Gastroesophageal sphincter (tissue), 4 donors: ENCODE measurements around the gene UBE2N. TPM values are rescaled to one million over a fixed set of nuclear protein-coding genes. Genes with fewer than 3 reads are reported as not detected.

ENCODE experiments used
- ATAC-seq: fragments of 150-250 bp; one replicate; pipeline ENCODE4 v1.9.1; 2016; ENCODE audit warnings: mild to moderate bottlenecking, moderate library complexity
- H3K27ac ChIP-seq, 4 donors: fragments of 200-600 bp; sonication (generic) in 3 of 4; 1 replicate in 3 of 4; 2 replicates in 1 of 4; pipeline ENCODE4 v1.5.1; 2016 to 2019
- H3K27me3 ChIP-seq: fragments of 200-600 bp; sonication (generic); one replicate; pipeline ENCODE4 v1.5.1; 2019
- H3K36me3 ChIP-seq, 2 donors: fragments of 200-600 bp; sonication (generic); one replicate each; pipeline ENCODE4 v1.5.1; 2019; ENCODE audit warnings: control low read depth in 1 of 2
- H3K4me1 ChIP-seq, 3 donors: fragments of 200-600 bp; sonication (generic); 1 replicate in 2 of 3; 2 replicates in 1 of 3; pipeline ENCODE4 v1.5.1; 2016 to 2019; ENCODE audit warnings: control low read depth in 2 of 3
- H3K4me3 ChIP-seq, 2 donors: fragments of 200-600 bp; sonication (generic); one replicate each; pipeline ENCODE4 v1.5.1; 2019; ENCODE audit warnings: mild to moderate bottlenecking in 1 of 2, moderate library complexity in 1 of 2
- H3K9me3 ChIP-seq, 3 donors: fragments of 200-600 bp; sonication (generic); one replicate each; pipeline ENCODE4 v1.5.1; 2017 to 2019; ENCODE audit warnings: control low read depth in 2 of 3
- CTCF ChIP-seq, 4 experiments: fragments of 200-600 bp in 2 of 4; fragments of 450-650 bp in 2 of 4; sonication (generic) in 1 of 4; IDR thresholded peaks; one replicate each; pipeline ENCODE4 v1.5.1; 2017 to 2019; ENCODE audit warnings: antibody characterized with exemption in 4 of 4, mild to moderate bottlenecking in 2 of 4, moderate library complexity in 2 of 4
- EP300 ChIP-seq: sonication (generic); formaldehyde crosslinking; IDR thresholded peaks from one replicate; pipeline ENCODE4 v1.6.1; 2017; ENCODE audit warnings: antibody characterized with exemption, mild to moderate bottlenecking
- POLR2A ChIP-seq, 2 donors: fragments of 450-650 bp; IDR thresholded peaks; one replicate each; pipeline ENCODE4 v1.6.1; 2017; ENCODE audit warnings: antibody characterized with exemption in 2 of 2, mild to moderate bottlenecking in 2 of 2, moderate library complexity in 1 of 2
- POLR2AphosphoS5 ChIP-seq: sonication (generic); formaldehyde crosslinking; IDR thresholded peaks from one replicate; pipeline ENCODE4 v1.6.1; 2017; ENCODE audit warnings: antibody characterized with exemption
- WGBS, 2 donors: methylation state at CpG; one replicate each; pipeline ENCODE4 v1.1.5; 2018; ENCODE audit warnings: low coverage in 1 of 2; 5-methylcytosine and 5-hydroxymethylcytosine counted together
- total RNA-seq, 4 donors: library from RNA; depleted of rRNA; stranded (reverse); fragments of >200 nt; gene quantifications; one replicate each; pipeline ENCODE4 v1.1.0, GENCODE V29; 2016

The UBE2N gene, protein sequence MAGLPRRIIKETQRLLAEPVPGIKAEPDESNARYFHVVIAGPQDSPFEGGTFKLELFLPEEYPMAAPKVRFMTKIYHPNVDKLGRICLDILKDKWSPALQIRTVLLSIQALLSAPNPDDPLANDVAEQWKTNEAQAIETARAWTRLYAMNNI
- total RNA-seq: 10 to 100 TPM; 44.4 to 64.2 (median 53.4) TPM

GRCh38 chr12:93441617-93442410 is at the start of gene UBE2N:
UBE2N (minus strand) TSS chr12:93441947; CDS start chr12:93441884, 63 bp downstream.
- TF ChIP-seq POLR2AphosphoS5 (peak; percentile 74), EP300 (no peak), CTCF (IDR thresholded peaks at IDR 0.05) (peak in 2 of 4 experiments; percentile 7 to 11), POLR2A (IDR thresholded peaks at IDR 0.05) (peak; percentile 68 to 69)

GRCh38 chr12:93484315-93484981 is 42.7 kb upstream of the UBE2N start:
- 61 to 66% methylated on average over 6 of the region's 8 CpGs for WGBS, 2 donors
- Histone ChIP-seq H3K27me3 (no peaks in the 10 kb centered on the region), H3K4me3 (no peak overlapping the region), H3K9me3 (no peaks in the 10 kb centered on the region), H3K4me1 (no peaks in the 10 kb centered on the region), H3K27ac (no peak overlapping the region), H3K36me3 (peaks cover 4 to 98% of the 10 kb centered on the region in 2 donors)
- no peak for TF ChIP-seq POLR2AphosphoS5
- no peak for TF ChIP-seq EP300
- no peak for TF ChIP-seq CTCF (IDR thresholded peaks at IDR 0.05)
- no peak for TF ChIP-seq POLR2A (IDR thresholded peaks at IDR 0.05)
- no peak for ATAC-seq

More at GRCh38 chr12:93441617-93442410, at the start of gene UBE2N:
- peak; percentile 97 for ATAC-seq
- Histone ChIP-seq H3K9me3 (no peaks in the 10 kb centered on the region), H3K36me3 (no peaks in the 10 kb centered on the region), H3K4me3 (peak within 1 kb of the TSS; percentile 96 to 97), H3K4me1 (peaks cover 0 to 52% (median 11%) of the 10 kb centered on the region in 3 donors), H3K27ac (peak within 1 kb of the TSS; percentile 89 to 98 (median 95)), H3K27me3 (no peaks in the 10 kb centered on the region)
- WGBS, 2 donors: 0 to 1% methylated on average over 10 to 33 of the region's 105 CpGs

GRCh38 chr12:93483151-93483807 is 41.5 kb upstream of the UBE2N start:
- Histone ChIP-seq H3K4me1 (no peaks in the 10 kb centered on the region), H3K9me3 (no peaks in the 10 kb centered on the region), H3K27me3 (no peaks in the 10 kb centered on the region), H3K36me3 (peaks cover 4 to 98% of the 10 kb centered on the region in 2 donors), H3K4me3 (no peak overlapping the region), H3K27ac (no peak overlapping the region)
- no peak for ATAC-seq
- 93 to 94% methylated on average over 3 to 4 of the region's 4 CpGs for WGBS, 2 donors
- TF ChIP-seq CTCF (IDR thresholded peaks at IDR 0.05) (no peak), POLR2A (IDR thresholded peaks at IDR 0.05) (no peak), POLR2AphosphoS5 (no peak), EP300 (no peak)

- H3K36me3 ChIP-seq: peaks cover 0 to 98% of the 10 kb centered on the region in 2 donors
- WGBS, 2 donors: 88 to 100% methylated on average over 1 to 2 of the region's 5 CpGs
- H3K27me3 ChIP-seq: no peaks in the 10 kb centered on the region
- H3K4me1 ChIP-seq: no peaks in the 10 kb centered on the region
- no peak overlapping the region for H3K27ac ChIP-seq
- H3K4me3 ChIP-seq: no peak overlapping the region
- ATAC-seq: no peak
- no peak for TF ChIP-seq CTCF (IDR thresholded peaks at IDR 0.05)
- TF ChIP-seq POLR2A (IDR thresholded peaks at IDR 0.05): no peak
- no peak for TF ChIP-seq POLR2AphosphoS5
- no peak for TF ChIP-seq EP300
- no peaks in the 10 kb centered on the region for H3K9me3 ChIP-seq
Measured at GRCh38 chr12:93482721-93483120, 41.0 kb upstream of the UBE2N start.
